HL-60 (cell line): Measurements from ENCODE around the gene SCAP.

Source experiments
- CTCF ChIP-seq: IDR thresholded peaks from one replicate; pipeline ENCODE4 v1.5.1; 2011; ENCODE audit warnings: low read length, control low read depth, inconsistent platforms; ENCODE audit not compliant: insufficient read depth
- GABPA ChIP-seq: IDR thresholded peaks from 2 replicates; pipeline ENCODE4 v1.6.1; 2012; ENCODE audit warnings: low read depth
- POLR2AphosphoS5 ChIP-seq: IDR thresholded peaks from 2 replicates; pipeline ENCODE4 v1.6.1; 2012; ENCODE audit warnings: low read depth
- TF ChIP-seq, protein P1 (sequence below): IDR thresholded peaks from 2 replicates; pipeline ENCODE4 v1.6.1; 2012; ENCODE audit warnings: low read depth; ENCODE audit not compliant: insufficient replicate concordance

DNA sequence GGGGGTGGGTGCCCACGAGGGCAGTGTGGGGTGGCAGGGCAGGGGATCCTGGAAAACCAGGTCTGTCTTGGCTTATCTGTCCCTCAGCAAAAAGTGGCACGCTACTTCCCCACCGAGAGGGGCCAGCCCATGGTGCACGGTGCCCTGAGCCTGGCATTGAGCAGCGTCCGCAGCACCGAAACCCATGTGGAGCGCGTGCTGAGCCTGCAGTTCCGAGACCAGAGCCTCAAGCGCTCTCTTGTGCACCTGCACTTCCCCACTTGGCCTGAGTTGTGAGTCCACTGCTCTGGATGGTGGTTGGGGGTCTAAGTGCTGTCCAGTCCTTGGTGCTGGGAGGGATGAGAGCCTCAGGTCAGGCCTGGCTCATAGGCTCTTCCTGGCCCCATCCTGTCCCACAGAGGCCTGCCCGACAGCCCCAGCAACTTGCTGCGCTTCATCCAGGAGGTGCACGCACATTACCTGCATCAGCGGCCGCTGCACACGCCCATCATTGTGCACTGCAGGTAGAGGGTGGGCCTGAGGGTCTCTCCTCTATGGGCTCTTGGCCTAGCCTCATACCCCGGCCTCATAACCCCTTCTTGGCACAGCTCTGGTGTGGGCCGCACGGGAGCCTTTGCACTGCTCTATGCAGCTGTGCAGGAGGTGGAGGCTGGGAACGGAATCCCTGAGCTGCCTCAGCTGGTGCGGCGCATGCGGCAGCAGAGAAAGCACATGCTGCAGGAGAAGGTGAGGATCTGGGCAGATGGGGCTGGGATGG lies 63.9 kb downstream of the SCAP start:
- TF ChIP-seq CTCF (no peak), GABPA (no peak), POLR2AphosphoS5 (0 out of 2 replicates have a peak, but pooled peaks have one; percentile 15)
- TF ChIP-seq, protein P1, sequence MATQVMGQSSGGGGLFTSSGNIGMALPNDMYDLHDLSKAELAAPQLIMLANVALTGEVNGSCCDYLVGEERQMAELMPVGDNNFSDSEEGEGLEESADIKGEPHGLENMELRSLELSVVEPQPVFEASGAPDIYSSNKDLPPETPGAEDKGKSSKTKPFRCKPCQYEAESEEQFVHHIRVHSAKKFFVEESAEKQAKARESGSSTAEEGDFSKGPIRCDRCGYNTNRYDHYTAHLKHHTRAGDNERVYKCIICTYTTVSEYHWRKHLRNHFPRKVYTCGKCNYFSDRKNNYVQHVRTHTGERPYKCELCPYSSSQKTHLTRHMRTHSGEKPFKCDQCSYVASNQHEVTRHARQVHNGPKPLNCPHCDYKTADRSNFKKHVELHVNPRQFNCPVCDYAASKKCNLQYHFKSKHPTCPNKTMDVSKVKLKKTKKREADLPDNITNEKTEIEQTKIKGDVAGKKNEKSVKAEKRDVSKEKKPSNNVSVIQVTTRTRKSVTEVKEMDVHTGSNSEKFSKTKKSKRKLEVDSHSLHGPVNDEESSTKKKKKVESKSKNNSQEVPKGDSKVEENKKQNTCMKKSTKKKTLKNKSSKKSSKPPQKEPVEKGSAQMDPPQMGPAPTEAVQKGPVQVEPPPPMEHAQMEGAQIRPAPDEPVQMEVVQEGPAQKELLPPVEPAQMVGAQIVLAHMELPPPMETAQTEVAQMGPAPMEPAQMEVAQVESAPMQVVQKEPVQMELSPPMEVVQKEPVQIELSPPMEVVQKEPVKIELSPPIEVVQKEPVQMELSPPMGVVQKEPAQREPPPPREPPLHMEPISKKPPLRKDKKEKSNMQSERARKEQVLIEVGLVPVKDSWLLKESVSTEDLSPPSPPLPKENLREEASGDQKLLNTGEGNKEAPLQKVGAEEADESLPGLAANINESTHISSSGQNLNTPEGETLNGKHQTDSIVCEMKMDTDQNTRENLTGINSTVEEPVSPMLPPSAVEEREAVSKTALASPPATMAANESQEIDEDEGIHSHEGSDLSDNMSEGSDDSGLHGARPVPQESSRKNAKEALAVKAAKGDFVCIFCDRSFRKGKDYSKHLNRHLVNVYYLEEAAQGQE = no peak
